ENCODE data around the gene TSR3. TPM values are rescaled to one million over a fixed set of nuclear protein-coding genes. Genes with fewer than 3 reads are reported as not detected.

Gene TSR3
- total and polyA plus RNA-seq, 4 donors, result 20.3 to 29.9 (median 28.9) TPM

- Histone ChIP-seq H3K9me3 (ENCODE audit: control insufficient read depth in 4 of 4, low read length in 3 of 4) (no peaks in the 10 kb centered on the region), H3K9ac (ENCODE audit: low read depth in 1 of 2, low read length in 2 of 2) (peak overlapping the region in 1 of 2 donors; percentile 23), H3K4me1 (ENCODE audit: control insufficient read depth in 4 of 4, insufficient read depth in 4 of 4, low read length in 3 of 4) (peaks cover 6 to 44% (median 33%) of the 10 kb centered on the region in 4 donors), H3K4me3 (ENCODE audit: low read depth in 1 of 3, low read length in 3 of 3) (peak overlapping the region; percentile 91 to 98 (median 95)), H3K36me3 (ENCODE audit: control insufficient read depth in 4 of 4, insufficient read depth in 3 of 4, low read depth in 1 of 4, low read length in 3 of 4) (peaks cover 3 to 14% (median 6%) of the 10 kb centered on the region in 4 donors), H3K27ac (ENCODE audit: low read depth in 1 of 2, low read length in 2 of 2) (no peak overlapping the region), H3K27me3 (ENCODE audit: control insufficient read depth in 4 of 4, insufficient read depth in 4 of 4, low read length in 3 of 4) (no peaks in the 10 kb centered on the region)
- DNase-seq (ENCODE audit: low spot score), result no peak
- WGBS, result 81% methylated on average over 19 of the region's 19 CpGs
- no peak for TF ChIP-seq HNF4A (conservative IDR thresholded peaks at IDR 0.05)
- TF ChIP-seq JUND (IDR thresholded peaks at IDR 0.05), result no peak
- no peak for TF ChIP-seq FOXA2 (IDR thresholded peaks at IDR 0.05)
- no peak for TF ChIP-seq YY1 (IDR thresholded peaks at IDR 0.05)
- TF ChIP-seq, protein P1, sequence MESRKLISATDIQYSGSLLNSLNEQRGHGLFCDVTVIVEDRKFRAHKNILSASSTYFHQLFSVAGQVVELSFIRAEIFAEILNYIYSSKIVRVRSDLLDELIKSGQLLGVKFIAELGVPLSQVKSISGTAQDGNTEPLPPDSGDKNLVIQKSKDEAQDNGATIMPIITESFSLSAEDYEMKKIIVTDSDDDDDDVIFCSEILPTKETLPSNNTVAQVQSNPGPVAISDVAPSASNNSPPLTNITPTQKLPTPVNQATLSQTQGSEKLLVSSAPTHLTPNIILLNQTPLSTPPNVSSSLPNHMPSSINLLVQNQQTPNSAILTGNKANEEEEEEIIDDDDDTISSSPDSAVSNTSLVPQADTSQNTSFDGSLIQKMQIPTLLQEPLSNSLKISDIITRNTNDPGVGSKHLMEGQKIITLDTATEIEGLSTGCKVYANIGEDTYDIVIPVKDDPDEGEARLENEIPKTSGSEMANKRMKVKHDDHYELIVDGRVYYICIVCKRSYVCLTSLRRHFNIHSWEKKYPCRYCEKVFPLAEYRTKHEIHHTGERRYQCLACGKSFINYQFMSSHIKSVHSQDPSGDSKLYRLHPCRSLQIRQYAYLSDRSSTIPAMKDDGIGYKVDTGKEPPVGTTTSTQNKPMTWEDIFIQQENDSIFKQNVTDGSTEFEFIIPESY (IDR thresholded peaks at IDR 0.05), result no peak
- TF ChIP-seq TAF1 (conservative IDR thresholded peaks at IDR 0.05), result no peak
- no peak for TF ChIP-seq GABPA (IDR thresholded peaks at IDR 0.05 in 1 of 2, conservative IDR thresholded peaks at IDR 0.05 in 1 of 2)
- no peak for TF ChIP-seq HNF4G (IDR thresholded peaks at IDR 0.05)
- TF ChIP-seq RXRA (IDR thresholded peaks at IDR 0.05), result no peak
- no peak for TF ChIP-seq ATF3 (IDR thresholded peaks at IDR 0.05)
- no peak for TF ChIP-seq SP1 (IDR thresholded peaks at IDR 0.05)
- no peak for TF ChIP-seq EGR1 (IDR thresholded peaks at IDR 0.05; ENCODE audit: low read depth in 2 of 2)
- TF ChIP-seq, protein P2, sequence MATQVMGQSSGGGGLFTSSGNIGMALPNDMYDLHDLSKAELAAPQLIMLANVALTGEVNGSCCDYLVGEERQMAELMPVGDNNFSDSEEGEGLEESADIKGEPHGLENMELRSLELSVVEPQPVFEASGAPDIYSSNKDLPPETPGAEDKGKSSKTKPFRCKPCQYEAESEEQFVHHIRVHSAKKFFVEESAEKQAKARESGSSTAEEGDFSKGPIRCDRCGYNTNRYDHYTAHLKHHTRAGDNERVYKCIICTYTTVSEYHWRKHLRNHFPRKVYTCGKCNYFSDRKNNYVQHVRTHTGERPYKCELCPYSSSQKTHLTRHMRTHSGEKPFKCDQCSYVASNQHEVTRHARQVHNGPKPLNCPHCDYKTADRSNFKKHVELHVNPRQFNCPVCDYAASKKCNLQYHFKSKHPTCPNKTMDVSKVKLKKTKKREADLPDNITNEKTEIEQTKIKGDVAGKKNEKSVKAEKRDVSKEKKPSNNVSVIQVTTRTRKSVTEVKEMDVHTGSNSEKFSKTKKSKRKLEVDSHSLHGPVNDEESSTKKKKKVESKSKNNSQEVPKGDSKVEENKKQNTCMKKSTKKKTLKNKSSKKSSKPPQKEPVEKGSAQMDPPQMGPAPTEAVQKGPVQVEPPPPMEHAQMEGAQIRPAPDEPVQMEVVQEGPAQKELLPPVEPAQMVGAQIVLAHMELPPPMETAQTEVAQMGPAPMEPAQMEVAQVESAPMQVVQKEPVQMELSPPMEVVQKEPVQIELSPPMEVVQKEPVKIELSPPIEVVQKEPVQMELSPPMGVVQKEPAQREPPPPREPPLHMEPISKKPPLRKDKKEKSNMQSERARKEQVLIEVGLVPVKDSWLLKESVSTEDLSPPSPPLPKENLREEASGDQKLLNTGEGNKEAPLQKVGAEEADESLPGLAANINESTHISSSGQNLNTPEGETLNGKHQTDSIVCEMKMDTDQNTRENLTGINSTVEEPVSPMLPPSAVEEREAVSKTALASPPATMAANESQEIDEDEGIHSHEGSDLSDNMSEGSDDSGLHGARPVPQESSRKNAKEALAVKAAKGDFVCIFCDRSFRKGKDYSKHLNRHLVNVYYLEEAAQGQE (IDR thresholded peaks at IDR 0.05), result no peak
- TF ChIP-seq, protein P3, sequence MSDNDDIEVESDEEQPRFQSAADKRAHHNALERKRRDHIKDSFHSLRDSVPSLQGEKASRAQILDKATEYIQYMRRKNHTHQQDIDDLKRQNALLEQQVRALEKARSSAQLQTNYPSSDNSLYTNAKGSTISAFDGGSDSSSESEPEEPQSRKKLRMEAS (IDR thresholded peaks at IDR 0.05), result no peak
- no peak for TF ChIP-seq RAD21 (IDR thresholded peaks at IDR 0.05)
- no peak for TF ChIP-seq NR2F2 (IDR thresholded peaks at IDR 0.05)
- TF ChIP-seq, protein P4, sequence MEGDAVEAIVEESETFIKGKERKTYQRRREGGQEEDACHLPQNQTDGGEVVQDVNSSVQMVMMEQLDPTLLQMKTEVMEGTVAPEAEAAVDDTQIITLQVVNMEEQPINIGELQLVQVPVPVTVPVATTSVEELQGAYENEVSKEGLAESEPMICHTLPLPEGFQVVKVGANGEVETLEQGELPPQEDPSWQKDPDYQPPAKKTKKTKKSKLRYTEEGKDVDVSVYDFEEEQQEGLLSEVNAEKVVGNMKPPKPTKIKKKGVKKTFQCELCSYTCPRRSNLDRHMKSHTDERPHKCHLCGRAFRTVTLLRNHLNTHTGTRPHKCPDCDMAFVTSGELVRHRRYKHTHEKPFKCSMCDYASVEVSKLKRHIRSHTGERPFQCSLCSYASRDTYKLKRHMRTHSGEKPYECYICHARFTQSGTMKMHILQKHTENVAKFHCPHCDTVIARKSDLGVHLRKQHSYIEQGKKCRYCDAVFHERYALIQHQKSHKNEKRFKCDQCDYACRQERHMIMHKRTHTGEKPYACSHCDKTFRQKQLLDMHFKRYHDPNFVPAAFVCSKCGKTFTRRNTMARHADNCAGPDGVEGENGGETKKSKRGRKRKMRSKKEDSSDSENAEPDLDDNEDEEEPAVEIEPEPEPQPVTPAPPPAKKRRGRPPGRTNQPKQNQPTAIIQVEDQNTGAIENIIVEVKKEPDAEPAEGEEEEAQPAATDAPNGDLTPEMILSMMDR (IDR thresholded peaks at IDR 0.05; ENCODE audit: low read depth, low read length, missing input control), result no peak
- no peak for TF ChIP-seq FOXA1 (IDR thresholded peaks at IDR 0.05)
Observed at GRCh38 chr16:1350691-1351090, 987 bp downstream of the TSR3 start.

Data from liver (tissue), 9 donors.